Frontal cortex (tissue), 4 donors: Measurements from ENCODE around the gene CACNA1B. TPM values are rescaled to one million over a fixed set of nuclear protein-coding genes. Genes with fewer than 3 reads are reported as not detected.

ENCODE experiments used
- DNase-seq, 2 donors: peaks; one replicate each; pipeline ENCODE4 v3.0.0; 2012; ENCODE audit warnings: low spot score in 2 of 2
- FAIRE-seq: peaks from 2 replicates; lab custom pipeline; 2012; peaks lifted over from hg19 to GRCh38; lab: Jason Lieb, UNC
- total RNA-seq: library from RNA; depleted of rRNA; stranded (reverse); fragments of >200 nt; gene quantifications from one replicate; pipeline ENCODE4 v1.2.3, GENCODE V29; 2014
- donor health status: control.
- donor health status: control.
- donor health status: control.

CACNA1B gene
- total RNA-seq, 1 donor from 2014 or later = 31.4 TPM

DNA sequence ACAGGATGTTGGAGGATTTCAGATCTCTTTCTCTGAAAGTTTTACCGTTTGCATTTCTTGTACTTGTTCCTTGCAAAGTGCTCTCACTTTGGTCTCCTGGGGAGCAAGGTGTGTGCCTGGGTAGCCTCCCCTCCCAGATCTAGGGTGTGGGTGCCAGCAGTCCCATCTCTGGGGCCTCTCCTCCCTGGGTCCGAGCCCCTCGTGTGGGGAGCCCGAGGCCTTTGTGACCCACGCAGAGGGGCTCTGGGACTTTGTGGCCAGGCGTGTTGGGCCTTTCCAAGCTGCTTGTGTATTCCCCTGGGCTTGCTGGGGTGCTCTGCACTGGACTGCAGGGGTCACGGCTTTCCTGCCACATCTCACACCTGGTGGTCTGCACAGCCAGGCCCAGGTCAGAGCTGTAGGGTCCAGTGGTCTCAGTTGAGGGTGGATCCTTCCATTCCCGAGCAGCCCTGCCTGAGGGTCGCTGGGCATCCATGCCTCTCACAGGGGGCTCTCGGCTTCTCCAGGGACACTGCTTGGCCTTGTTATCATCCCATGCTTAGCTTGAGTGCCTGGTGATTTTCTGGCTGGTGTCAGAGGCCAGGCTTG, 96.3 kb downstream of the CACNA1B start:
- FAIRE-seq (no peak), DNase-seq (no peak)

DNA sequence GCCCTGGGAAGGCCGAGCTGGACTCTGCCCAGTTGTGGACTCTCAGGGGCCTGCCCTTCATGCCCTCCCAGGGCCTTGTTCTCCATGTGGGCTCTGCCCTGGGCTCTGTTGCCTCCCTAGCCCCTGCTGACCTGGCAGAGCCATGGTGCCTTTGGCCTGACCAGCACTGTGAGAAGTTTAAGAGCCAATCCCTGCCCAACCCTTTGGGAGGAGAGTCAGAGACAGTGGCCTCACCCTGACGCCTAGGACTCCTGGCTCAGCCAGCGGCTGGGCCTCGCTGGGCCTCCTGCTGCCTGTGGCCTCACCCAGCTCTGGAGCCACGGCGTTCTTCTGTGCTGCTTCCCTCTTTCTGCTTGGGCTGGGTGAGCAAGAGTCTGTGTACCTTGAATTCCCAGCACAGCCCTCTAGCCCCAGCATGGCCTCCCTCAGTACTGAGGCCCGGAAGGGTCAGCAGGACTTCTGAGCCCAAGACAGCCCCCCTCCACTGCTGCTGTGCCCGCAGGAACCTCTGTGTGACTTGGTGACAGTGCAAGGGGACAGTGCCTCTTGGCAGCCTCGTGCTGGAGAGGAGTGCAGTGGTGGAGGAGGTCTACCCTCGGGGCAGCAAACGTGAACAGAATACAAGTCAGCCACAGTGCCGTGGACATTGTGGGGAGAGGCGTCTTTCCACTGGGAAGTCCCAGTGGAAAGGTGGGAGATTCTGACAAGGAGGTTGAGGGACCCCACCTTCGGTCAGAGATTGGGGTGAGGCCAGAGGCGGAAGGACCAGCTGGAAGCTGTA, 97.4 kb downstream of the CACNA1B start:
- FAIRE-seq = no peak
- no peak for DNase-seq

DNA sequence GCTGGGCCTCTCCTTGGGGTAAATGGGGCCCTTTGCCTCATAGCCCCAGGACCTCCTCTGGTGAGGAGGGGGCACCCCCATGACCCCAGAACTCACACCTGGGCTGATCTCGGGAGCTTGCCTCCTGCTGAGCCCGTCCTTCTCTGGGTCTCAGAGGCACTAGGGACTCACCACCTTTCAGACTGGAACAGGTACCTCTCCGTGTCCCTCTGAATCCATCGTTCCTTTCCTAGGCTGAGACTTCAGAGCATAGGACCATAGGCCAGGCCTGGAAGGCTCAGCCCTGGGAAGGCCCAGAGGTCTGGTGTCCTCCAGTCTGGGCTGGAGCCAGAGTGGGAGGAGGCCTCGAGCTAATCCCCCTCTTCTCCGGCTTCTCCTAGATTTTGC, 97.9 kb downstream of the CACNA1B start:
- FAIRE-seq (no peak), DNase-seq (no peak)

DNA sequence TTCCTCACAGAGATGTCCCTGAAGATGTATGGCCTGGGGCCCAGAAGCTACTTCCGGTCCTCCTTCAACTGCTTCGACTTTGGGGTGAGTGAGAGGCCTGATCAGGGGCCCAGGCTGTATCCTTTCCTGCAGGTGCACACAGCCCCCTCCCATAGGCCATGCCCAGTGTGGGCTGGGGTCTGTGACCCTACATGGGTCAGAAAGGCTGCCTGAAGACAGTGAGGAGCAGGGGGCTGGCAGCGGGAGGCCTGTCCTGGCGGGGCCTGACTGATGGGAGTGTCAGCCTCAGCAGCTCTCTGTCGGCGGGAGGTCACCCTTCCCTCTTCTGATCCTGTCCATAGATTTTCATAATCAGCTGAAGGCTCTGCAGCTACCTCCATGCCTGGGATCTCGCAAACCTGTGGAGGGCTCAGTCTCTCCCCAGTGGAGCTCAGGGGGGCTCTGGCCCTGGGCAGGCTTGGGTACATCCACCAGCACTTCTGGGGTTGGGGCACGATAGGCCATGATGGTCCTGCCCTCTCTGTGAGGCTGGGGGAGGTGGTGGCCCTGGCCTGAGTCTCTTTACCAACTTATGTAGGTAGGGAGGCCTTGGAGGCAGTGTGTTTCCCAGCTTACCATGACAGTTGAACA, 98.5 kb downstream of the CACNA1B start:
- DNase-seq = no peak
- FAIRE-seq = no peak

DNA sequence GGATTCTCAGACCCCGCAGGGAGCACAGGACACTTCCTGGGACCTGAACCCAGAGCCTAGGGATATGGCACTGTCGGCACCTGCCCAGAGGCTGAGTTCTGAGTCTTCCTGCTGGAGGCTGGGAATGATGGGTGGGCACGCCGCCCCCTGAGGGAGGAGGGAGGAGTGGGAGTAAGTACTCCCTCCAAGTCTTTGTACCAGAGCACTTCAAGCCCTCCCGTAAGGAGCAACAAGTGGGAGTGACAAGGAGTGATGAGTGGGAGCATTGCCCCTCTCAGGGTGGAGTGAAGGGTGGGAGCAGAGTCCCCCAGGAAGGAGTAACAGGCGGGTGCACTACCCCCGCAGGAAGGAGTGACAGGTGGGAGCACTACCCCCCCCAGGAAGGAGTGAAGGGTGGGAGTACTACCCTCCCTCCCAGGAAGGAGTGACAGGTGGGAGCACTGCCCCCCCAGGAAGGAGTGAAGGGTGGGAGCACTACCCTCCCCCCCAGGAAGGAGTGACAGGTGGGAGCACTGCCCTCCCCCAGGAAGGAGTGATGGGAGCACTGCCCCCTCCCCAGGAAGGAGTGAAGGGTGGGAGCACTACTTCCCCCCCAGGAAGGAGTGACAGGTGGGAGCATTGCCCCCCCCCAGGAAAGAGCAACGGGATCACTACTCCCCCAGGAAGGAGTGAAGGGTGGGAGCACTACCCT, 100.1 kb downstream of the CACNA1B start:
- FAIRE-seq = no peak
- no peak for DNase-seq

DNA sequence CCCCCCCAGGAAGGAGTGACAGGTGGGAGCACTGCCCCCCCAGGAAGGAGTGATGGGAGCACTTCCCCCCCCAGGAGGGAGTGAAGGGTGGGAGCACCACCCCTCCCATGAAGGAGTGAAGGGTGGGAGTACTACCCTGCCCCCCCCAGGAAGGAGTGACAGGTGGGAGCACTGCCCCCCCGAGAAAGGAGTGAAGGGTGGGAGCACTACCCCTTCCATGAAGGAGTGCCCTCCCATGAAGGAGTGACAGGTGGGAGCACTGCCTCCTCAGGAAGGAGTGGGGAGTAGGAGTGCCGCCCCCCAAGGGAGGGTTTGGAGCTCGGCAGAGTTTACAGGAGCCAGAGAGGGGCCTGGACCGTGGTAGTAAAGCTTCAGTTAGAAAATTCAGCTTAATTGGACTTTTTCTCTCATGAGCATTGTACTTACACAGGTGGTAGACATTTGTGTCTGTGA, 100.7 kb downstream of the CACNA1B start:
- FAIRE-seq (no peak), DNase-seq (no peak)

DNA sequence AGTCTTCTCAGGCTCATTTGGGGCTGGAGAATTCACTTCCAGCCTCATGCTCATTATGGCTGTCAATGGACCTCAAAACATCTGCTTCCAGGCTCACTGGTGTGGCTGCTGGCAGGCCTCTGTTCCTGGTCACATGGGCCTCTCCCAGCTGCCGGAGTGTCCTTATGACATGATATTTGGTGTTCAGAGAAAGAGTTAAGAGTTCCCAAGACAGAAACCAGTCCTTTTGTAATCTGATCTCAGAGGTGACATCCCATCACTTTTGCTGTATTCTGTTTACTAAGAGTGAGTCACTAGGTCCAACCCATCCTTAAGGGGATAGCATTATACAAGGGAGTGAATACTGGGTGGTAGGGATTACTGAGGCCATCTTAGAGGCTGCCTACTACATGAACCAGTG, 104.6 kb downstream of the CACNA1B start:
- DNase-seq = no peak

DNA sequence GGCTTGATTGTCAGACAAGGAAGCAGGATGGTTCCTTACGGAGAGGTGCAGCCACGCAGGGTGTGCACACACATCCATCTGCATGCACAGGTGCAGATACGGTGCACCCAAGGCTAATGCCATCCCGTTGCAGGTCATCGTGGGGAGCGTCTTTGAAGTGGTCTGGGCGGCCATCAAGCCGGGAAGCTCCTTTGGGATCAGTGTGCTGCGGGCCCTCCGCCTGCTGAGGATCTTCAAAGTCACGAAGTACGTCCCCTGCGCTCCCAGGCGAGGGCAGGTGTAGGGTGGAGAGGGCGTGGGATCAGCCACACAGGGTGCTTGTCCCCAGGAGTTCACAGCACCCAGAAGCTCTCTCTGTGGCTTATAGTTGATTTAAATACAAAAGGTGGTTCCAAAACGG, 106.4 kb downstream of the CACNA1B start:
- FAIRE-seq (no peak), DNase-seq (no peak)

More for the DNA sequence above, 104.6 kb downstream of the CACNA1B start:
- FAIRE-seq = no peak

DNA sequence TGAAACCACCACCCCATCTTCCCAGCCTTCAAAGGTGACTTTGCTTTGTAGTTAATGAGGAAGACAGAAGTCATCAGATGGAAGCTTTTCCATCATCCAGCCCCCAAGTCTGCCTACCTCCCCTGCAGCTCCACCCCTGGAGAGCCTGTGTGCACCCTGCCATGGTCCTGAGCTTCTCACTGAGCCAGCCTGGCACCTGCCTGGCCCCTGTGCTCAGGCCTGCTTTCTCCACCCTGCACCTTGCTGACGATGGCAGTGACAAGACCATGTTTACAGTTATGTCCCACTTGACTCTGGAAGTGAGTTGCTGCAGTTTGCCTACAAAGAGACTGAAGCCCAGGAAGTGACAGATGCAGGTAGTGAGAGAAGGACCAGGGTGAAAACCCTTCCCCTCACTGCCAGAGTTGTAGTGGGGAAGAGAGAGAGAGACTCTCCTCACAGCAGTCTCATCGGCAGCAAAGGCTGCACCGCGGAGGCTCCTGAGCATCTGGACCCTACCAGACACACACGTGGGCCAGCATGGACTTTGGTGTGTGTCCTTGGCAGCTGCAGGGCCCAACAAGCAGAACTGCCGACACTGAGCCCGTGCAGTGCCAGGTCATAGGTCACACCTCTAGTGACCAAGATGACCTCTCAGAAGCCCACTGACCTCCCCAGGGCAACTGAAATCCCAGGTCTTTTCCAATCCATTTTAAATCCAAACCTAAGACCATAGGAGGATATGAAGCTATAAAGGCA, 107.1 kb downstream of the CACNA1B start:
- DNase-seq (no peak), FAIRE-seq (no peak)

DNA sequence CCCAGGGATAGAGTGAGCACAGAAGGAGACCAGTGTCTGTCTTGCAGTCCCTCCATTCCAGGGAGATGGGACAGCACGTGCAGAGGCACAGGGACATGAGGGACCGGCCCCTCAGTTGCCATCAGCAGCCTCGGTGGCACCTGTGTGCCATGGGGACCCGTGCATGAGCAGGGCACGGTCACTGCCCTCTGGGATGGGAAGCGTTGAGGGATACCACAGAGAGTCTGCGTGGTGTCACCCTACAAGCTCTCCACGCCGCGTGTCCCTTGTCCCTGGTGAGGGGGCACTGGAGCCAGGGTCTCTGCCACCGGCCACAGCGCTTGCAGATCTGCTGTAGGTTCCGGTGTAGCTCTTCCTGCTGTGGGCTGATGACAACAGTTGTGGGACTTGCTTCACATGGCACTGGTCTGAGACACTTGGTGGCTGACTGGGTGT, 108.1 kb downstream of the CACNA1B start:
- FAIRE-seq = no peak
- DNase-seq = no peak

DNA sequence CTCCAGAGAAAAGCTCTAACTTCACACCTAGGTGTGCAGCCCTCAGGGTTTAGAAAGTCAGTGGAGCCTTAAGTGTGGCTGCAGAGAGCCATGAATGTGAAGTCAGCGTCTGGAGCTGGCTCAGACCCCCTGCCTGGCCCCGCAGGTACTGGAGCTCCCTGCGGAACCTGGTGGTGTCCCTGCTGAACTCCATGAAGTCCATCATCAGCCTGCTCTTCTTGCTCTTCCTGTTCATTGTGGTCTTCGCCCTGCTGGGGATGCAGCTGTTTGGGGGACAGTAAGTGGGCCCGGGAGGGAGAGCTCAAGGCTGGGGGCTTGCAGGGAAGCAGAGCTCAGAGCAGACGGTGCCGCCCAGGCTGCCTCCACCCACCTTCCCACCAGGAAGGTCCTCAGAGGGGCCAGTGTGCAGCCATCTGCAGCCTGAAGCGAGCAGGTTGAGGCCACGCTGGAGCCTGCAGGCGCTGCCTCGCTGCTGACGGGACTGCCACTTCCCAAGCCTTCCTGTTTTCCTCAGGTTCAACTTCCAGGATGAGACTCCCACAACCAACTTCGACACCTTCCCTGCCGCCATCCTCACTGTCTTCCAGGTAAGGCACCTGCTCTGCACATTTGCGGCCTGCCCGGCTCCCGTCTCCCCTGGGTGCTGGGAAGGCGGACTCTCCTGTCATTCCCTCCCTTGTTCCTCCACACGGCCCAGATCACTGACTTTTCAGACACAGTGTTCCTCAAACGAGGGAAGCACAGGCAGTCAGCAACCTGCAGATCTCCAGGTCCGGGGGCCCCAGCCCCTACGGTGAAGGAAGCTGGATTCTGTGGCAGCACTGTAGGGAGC, 108.9 kb downstream of the CACNA1B start:
- no peak for FAIRE-seq
- DNase-seq = no peak

DNA sequence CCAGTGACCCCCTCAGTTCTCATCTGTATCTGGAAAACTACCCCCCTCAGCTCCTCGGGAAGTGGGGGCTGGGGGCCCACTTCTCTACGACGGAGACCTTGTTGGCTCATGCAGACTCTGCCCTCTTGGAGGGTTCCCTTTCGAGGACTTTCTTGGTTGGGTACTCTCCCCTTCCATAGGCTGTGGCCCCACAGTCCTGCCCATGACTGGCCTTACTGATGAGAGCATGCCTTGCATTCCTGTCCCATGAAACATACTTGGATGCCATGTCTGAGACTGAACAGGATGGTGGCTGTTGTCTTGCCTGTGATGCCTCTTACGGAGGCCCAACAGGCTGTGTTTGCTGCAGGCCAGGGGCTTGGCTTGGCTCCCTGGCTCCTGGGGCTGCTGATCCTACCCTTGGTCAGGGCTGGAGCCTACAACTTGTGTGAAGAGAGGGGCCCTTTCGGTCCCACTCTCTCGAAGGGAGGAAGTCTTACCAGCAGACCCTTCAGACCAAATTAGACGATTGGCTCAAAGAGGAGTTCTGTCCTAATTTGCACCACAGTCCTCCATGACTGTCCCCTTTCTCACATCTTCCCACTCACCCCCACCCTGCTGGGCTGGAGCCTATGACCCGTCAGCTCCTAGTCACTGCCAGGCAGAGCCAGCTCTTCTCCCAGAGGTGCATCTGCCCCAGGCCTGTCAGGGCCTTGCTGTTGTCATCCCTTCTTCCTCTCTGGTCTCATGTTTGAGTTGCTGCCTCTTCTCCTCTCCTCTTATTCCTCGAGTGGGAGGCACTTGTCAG, 109.9 kb downstream of the CACNA1B start:
- FAIRE-seq (no peak), DNase-seq (no peak)

DNA sequence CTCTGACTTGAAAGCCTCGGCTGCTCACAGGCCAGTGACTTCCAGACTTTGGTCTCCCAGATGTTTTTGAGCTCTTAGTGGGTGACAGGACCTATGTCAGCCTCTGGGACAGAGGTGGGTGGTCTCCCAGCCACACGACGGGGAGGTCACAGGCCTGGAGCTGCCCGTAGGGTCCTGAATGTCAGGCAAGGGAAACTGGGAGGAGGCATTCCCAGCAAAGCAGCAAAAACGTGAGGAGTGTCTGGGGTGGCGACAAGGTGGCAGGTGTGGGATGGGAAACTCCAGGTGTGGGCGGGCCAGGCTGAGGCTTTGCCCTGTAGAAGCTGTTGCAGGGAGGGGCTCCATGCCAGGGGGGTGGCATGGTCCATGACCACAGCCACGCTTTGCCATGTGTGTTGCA, 110.5 kb downstream of the CACNA1B start:
- FAIRE-seq (no peak), DNase-seq (no peak)

DNA sequence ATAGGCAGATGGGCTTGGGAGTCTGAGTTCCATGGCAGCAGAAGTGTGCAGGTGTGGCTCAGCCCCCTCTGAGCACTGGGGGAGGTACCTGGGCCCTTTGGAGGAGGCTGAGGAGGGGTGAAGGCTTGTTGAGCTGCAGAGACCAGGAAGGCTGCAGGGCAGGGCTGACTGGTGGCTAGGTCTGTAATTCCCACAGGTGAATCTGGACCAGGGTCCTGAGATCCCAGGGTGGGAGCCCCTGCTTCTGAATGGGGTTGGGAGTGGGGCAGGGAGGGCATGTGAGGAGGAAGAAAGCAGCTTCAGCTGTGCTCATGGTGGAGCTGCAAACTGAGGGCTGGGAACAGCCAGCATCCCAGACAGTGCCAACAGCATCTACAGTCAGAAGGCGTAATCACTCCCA, 111.1 kb downstream of the CACNA1B start:
- FAIRE-seq (no peak), DNase-seq (no peak)

DNA sequence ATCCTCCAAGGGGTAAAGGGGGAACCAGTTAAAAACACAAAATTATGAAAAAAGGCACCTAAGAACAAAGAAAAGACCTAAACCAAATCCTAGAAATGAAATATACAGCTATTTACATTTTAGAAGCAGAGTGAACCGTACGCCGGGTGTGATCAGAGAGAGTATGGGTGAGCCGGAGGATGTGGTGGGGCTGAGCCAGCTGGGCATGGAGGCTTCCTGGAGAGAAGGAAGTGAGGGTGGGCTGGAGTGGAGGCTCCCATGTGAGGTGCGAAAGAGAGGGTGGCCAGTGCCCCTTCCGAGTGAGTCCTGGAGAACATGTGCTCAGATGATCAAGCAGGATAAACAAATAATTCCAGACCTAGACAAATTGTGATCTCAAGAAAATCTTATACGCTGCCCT, 111.6 kb downstream of the CACNA1B start:
- FAIRE-seq (no peak), DNase-seq (no peak)

DNA sequence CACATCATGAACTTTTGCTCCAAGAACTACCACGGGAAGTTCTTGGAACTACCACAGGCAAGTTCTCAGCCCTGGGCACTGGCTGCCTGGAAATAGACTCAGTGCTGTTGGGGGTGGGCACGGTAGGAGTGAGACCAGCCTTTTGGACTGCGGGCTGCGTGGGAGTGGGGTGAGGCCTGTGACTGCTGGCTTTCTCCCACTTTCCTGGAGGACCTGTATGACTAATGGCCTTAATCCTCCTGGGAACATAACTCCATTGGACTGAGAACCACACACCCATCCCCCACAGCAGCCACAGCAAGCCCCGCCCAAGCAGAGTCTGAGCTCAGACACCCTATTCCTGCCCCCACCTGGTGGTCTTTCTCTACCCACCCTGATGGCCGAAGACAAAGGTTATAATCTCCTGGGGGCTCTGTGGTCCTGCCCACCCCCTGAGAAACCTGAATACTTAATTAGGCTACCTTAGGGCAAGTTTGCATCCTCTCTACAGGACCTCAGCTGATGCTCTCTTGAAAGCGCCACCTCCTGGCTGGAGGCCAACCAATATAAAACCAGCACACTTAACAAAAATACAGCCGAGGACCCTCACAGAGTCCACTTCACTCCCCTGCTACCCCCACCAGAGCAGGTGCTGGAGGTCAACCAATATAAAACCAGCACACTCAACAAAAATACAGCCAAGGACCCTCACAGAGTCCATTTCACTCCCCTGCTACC, 112.6 kb downstream of the CACNA1B start:
- DNase-seq = no peak
- no peak for FAIRE-seq

DNA sequence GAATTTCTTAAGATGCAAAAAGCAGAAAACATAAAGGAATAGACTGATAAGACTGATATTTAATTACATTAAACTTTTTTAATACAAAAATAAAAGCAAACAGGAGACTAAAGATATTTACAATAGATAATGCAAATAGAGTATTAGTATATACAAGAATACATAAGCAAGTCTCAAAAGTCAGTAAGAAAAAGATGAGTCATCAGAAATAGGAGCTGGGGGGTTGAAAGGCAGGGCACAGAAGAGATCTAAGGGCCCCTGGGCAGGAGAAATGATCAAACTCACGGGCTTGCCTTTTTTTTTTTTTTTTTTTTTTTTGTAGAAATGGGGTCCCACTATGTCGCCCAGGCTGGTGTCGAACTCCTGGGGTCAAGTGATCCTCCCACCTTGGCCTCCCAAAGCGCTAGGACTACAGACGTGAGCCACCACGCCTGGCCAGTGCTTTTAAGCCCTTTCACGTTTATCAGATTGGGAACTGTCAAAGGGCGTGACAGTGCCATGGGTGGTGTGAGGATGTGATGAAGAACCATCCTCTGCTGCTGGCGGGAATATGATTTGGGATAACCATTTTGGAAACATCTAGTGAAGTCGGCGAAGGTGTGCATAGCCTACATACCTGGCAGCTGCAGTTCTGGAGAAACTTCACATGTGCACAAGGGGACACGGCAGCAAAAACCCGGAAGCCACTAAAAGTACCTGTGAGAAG, 126.1 kb downstream of the CACNA1B start:
- FAIRE-seq (no peak), DNase-seq (no peak)
